ENCODE results near the gene COMMD2.

GRCh38 chr3:149723781-149724180 lies 28.5 kb downstream of the COMMD2 start:
- TF ChIP-seq CTCF (conservative IDR thresholded peaks at IDR 0.05; ENCODE audit: low read length) (no peak), EZH2phosphoT487 (IDR thresholded peaks at IDR 0.05; ENCODE audit: borderline replicate concordance, low read depth, low read length) (no peak)

Measured in OCI-LY7 (cell line).